ENCODE data around the gene HKDC1.
"Not testable (repeated sequence)": the region's sequence is repeated elsewhere in the genome, so short reads cannot be mapped to it uniquely, and the experiment has no call there.

The HKDC1 gene

GRCh38 chr10:69284402-69284801, 64.3 kb downstream of the HKDC1 start:
- DNase-seq, result not testable (repeated sequence)

- no peak for DNase-seq
Measured at GRCh38 chr10:69285699-69286098, 65.6 kb downstream of the HKDC1 start.

- DNase-seq, result no peak
Measured at GRCh38 chr10:69287181-69287580, 67.0 kb downstream of the HKDC1 start.

- no peak for DNase-seq
Measured at GRCh38 chr10:69290993-69291392, 70.9 kb downstream of the HKDC1 start.

DNA sequence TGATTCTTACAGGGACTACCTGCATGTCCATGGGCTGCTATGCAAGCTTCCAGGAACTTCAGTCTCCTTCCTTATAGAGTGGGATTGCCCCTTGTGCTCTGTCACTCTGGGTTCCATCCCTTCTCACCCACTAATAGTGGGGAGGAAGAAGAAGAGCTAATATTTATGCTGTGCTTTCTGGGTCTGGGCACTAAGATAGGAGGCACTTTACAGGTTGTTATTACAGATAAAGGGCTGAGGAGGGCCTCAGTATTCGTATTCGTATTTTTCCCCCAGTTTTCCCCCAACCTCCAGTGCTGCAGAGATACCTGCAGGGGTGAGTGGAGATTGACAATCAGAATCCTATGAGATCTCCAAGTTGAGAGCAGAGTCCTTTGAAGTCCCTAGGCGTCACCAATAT, 72.3 kb downstream of the HKDC1 start:
- DNase-seq, result no peak

GRCh38 chr10:69295027-69295636, 75.0 kb downstream of the HKDC1 start:
- no peak for DNase-seq

DNA sequence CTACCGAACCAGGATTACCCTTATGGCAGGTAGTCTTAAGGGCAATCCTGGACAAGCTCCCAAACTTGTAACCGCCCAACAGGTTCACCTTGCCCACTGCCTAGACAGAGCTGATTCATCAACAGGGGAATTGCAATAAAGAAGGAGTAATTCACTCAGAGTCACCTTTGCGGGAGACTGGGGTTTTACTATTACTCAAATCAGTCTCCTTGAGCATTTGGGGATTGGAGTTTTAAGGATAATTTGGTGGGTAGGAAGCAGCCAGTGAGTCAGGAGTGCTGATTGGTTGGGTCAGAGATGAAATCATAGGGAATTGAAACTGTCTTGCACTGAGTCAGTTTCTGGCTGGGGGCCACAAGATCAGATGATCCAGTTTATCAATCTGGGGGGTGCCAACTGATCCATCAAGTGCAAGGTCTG, 83.5 kb downstream of the HKDC1 start:
- no peak for DNase-seq

DNA sequence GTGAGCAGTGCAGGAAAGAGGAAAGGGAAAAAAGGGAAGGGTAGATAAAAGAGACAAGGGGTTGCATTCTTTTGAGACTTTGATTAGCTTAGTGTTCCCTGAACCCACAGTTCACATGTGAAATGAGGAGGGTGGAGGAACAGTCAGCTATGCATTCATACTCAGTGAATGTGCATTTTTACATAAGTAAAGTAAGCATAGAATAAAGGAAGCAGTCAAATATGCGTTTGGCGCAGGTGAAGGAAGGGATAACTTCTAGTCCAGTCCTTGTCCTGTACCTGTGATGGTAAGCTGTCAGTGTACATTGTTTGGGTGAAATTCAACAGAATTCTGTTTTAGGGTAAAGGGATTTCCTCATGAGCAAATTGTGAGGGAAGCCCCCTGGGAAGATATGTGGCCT, 86.3 kb downstream of the HKDC1 start:
- DNase-seq, result no peak

DNA sequence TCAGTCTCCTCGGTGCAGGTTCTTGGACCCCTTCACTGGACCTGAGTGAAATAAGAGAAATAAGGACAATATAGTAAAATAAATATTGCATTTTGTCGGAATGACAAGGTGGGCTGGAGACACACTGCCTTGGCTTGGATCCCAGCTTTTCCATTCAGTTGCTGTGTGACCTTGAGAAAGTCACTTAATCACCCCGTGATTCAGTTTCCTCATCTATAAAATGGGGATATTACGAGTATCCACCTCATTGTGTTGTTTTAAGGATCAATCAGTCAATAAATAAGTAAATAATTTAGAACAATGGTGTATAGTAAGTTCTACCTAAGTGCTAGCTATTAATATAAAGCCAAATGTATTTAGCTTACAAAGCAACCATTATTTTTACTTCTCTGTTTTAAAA, 87.3 kb downstream of the HKDC1 start:
- DNase-seq, result no peak

- not testable (repeated sequence) for DNase-seq
Measured at GRCh38 chr10:69308304-69308703, 88.2 kb downstream of the HKDC1 start.

DNA sequence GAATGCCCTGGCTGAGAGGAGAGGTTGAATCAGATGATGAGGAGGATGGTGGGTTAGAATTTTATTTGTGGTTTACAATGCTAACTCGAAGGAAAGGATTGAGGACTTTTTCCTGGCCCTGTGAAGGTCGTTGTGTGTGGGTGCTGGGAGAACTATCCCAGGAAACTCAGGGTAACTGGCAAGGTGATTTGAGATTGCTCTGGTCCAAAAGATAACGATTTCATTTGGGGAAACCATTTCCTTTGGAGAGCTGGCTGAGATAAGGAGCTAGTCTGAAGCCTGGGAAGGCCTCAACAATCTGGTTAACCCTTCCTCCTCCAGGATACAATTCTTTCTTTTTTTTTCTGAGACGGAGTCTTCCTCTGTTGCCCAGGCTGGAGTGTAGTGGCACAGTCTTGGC, 91.2 kb downstream of the HKDC1 start:
- no peak for DNase-seq

GRCh38 chr10:69312528-69312927, 92.4 kb downstream of the HKDC1 start:
- DNase-seq, result no peak

- no peak for DNase-seq
Measured at GRCh38 chr10:69315100-69315542, 95.0 kb downstream of the HKDC1 start.

- DNase-seq, result no peak
Measured at GRCh38 chr10:69315610-69316312, 95.6 kb downstream of the HKDC1 start.

- no peak for DNase-seq
Measured at GRCh38 chr10:69316313-69317059, 96.4 kb downstream of the HKDC1 start.
